ENCODE results near the gene FNIP1. TPM values are rescaled to one million over a fixed set of nuclear protein-coding genes. Genes with fewer than 3 reads are reported as not detected.

Gene FNIP1
- polyA plus RNA-seq, 1 of the 3 experiments (the other 2 are of a cell fraction): 2.4 TPM

GRCh38 chr5:131654776-131655175, 142.0 kb downstream of the FNIP1 start:
- Histone ChIP-seq H2AFZ (ENCODE audit: low read depth) (no peak overlapping the region), H3K27me3 (ENCODE audit: insufficient read depth) (no peaks in the 10 kb centered on the region), H3K9ac (no peak overlapping the region), H3K27ac (ENCODE audit: low read depth in 2 of 2, low read length in 1 of 2) (no peak overlapping the region), H3K4me2 (no peak overlapping the region), H3K4me1 (ENCODE audit: control insufficient read depth in 1 of 2, insufficient read depth in 2 of 2, low read depth in 1 of 2, low read length in 1 of 2) (no peaks in the 10 kb centered on the region), H3F3A (replicated peaks; ENCODE audit: insufficient read depth) (no peaks in the 10 kb centered on the region), H3K36me3 (replicated peaks in 1 of 2; ENCODE audit: control insufficient read depth in 1 of 2, insufficient read depth in 2 of 2, low read length in 1 of 2) (peaks cover 32 to 53% of the 10 kb centered on the region in 2 experiments), H3K79me2 (ENCODE audit: insufficient read depth) (peaks cover 4% of the 10 kb centered on the region; the same call in 1 of the 2 replicates), H3K4me3 (ENCODE audit: low read depth in 2 of 2, low read length in 1 of 2) (no peak overlapping the region), H3K9me3 (no peaks in the 10 kb centered on the region), H4K20me1 (ENCODE audit: insufficient read depth) (no peaks in the 10 kb centered on the region), H3K9me2 (no peaks in the 10 kb centered on the region)
- ChIA-PET CTCF (interaction anchor here (1.1 kb wide), 1 partner anchor 28 kb away, joined by 3 read pairs; no protein-coding TSS in a partner anchor), POLR2A (no interaction called here)
- no peak for DNase-seq
- 95% methylated on average over 2 of the region's 2 CpGs for WGBS (ENCODE audit: low lambda C conversion rate)
- TF ChIP-seq TEAD4 (IDR thresholded peaks at IDR 0.05; ENCODE audit: borderline replicate concordance, insufficient read depth) (no peak), MEF2A (IDR thresholded peaks at IDR 0.05; ENCODE audit: borderline replicate concordance, low read depth) (no peak), GATA2 (CRISPR knock-in tag; IDR thresholded peaks at IDR 0.05) (no peak), IRF3 (IDR thresholded peaks at IDR 0.05; ENCODE audit: low read depth, low read length) (no peak), ZBTB33 (IDR thresholded peaks at IDR 0.05; ENCODE audit: borderline replicate concordance, low read depth) (no peak), SMC3 (IDR thresholded peaks at IDR 0.05; ENCODE audit: low read depth, low read length) (no peak), JUND (IDR thresholded peaks at IDR 0.05) (no peak), TAF1 (IDR thresholded peaks at IDR 0.05; ENCODE audit: borderline replicate concordance, low read depth, low read length) (no peak), FOSL2 (IDR thresholded peaks at IDR 0.05; ENCODE audit: borderline replicate concordance, low read depth) (no peak), NFIC (IDR thresholded peaks at IDR 0.05; ENCODE audit: borderline replicate concordance) (no peak), MXI1 (IDR thresholded peaks at IDR 0.05; ENCODE audit: low read depth, low read length) (no peak), YY1 (IDR thresholded peaks at IDR 0.05; ENCODE audit: low read depth) (no peak), POLR2AphosphoS5 (IDR thresholded peaks at IDR 0.05; ENCODE audit: low read depth, low read length) (no peak), REST (IDR thresholded peaks at IDR 0.05; ENCODE audit: low read depth, low read length) (no peak), EZH2phosphoT487 (IDR thresholded peaks at IDR 0.05; ENCODE audit: borderline replicate concordance, low read depth) (no peak), TCF12 (IDR thresholded peaks at IDR 0.05) (no peak), USF1 (IDR thresholded peaks at IDR 0.05; ENCODE audit: borderline replicate concordance, low read depth) (no peak)
